NCI-H1105 treated with DMSO at 0.1 percent for 48 hours (cell line): ENCODE measurements around the gene HAGH.
"Not testable (repeated sequence)": the region's sequence is repeated elsewhere in the genome, so short reads cannot be mapped to it uniquely, and the experiment has no call there.

Experiments
- DNase-seq: peaks from one replicate; lab custom pipeline; 2025; lab: John Stamatoyannopoulos, UW

HAGH gene

DNA sequence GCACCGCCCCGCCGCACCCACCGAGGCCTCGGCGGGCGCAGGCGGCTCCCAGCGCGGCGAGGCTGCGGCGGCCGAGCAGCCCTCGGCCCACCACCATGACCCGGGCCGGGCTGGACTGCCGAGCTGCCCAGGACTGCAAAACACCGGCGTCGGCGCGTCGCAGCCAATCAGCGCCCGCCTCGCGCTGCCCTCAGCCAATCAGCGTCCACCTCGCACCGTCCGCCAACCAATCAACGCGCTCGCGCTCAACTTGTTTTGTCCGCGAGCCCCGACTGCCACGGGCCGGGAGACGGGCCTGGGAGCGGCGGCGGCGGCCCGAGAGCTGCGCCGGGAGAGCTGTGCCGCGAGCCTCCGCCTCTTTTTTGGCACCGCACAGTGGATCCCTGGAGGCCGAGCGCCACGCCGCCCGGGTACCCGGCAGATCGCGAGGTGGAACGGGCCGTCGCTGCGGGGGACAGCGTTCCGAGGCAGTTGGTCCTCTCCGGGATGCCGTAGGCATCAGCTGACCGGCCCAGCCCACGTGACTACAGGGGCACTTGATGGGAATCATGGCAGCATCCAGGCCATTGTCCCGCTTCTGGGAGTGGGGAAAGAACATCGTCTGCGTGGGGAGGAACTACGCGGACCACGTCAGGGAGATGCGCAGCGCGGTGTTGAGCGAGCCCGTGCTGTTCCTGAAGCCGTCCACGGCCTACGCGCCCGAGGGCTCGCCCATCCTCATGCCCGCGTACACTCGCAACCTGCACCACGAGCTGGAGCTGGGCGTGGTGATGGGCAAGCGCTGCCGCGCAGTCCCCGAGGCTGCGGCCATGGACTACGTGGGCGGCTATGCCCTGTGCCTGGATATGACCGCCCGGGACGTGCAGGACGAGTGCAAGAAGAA, at the start of gene HAGH, which contains the start of gene FAHD1:
TSS of gene HAGH (minus strand) at position 135 of the 883 bp plus-strand sequence. CDS start at position 97, 38 bp downstream.
TSS of gene FAHD1 (plus strand) at position 516 of the 883 bp plus-strand sequence. CDS start at position 549, 33 bp downstream.
- DNase-seq, result peak; percentile 73

DNA sequence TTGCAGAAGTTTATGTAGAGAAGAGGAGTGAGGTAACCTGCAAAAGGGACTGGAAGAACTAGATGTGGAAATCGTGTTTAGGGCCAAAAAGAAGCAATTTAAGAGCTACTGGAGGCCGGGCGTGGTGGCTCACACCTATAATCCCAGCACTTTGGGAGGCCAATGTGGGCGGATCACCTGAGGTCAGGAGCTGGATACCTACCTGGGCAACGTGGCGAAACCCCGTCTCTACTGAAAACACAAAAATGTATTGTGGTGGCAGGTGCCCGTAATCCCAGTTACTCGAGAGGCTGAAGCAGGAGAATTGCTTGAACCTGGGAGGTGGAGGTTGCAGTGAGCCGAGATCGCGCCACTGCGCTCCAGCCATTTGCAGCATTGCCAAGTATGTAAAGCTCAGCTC, 49.4 kb upstream of the HAGH start:
- not testable (repeated sequence) for DNase-seq

DNA sequence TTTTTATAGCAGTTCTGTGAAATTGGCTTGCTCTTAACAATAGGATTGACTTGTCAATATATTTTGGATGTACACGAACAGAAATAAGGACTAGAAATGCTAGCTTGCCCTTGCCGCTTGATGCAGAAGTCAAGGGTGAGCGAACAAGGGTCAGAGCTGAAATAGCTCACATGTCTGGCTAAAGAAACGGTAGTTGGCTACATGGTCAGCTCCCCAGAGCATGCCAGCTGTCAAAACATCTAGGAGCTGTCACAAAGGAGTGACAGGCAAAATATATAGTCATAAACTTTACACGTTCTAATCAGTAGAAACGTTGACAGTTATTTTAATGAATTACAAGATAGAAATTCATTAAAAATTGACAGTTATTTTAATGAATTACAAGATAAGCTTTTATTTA, 48.2 kb upstream of the HAGH start:
- DNase-seq, result no peak

DNA sequence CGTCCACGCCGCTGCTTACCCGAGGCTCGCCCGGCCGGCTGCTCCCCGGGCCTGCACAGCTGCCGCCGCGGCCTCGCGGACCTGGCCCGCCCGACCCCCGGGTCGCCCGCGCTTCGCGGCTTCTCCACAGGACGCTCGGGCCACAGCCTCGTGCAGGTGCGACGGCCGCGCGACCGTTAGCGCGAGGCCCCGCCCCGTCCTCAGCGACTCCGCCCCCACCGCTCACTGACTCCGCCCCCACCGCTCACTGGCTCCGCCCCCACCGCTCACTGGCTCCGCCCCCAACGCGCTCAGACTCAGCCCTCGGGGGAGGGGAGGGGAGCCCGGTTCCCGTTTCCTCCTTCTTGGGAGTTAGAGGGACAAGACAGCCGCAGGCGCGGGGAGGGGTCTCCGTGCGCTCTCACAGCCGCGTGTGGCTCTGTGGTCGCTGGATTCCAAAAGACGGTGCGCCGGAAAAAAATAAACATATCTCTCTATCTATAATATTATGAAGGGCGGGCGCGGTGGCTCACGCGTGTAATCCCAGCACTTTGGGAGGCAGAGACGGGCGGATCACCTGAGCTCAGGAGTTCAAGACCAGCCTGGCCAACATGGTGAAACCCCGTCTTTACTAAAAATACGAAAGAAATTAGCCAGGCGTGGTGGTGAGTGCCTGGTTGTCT, 45.5 kb upstream of the HAGH start, which contains the start of gene MEIOB:
TSS of gene MEIOB (minus strand) at position 191 of the 662 bp plus-strand sequence. CDS start 3,989 bp downstream, outside the sequence.
- DNase-seq, result no peak

DNA sequence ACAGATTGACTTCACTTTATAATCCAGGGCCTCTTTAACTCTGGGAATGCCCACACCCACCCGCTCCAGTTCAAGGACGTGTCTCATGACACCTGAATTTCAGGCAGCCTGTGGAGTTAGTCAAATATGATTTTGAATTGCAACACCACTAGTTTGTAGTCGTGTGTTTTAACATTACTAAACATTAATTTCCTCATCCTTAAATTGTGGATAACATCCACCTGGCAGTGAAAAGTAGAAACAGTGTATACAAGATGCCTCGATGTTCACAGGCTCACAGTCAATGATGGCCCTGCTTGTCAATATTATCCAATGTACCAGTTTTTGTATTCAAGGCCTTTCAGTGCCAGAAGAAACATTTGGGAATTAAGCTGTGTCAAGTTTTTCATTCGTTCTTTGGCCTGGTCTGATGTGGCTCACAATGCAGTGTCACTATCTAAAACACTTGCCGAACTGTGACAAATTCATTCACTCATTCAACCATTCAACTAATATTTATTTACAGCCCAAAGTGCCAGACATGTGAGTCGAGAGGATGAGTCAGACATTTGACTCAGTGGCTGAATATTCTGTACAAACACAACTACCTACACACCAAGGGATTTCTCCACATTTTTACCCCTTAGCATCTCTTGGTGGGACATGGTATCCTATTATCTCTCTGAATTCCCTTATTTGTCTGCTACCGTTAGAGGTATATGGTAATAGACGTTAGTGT, 43.9 kb upstream of the HAGH start:
- no peak for DNase-seq

DNA sequence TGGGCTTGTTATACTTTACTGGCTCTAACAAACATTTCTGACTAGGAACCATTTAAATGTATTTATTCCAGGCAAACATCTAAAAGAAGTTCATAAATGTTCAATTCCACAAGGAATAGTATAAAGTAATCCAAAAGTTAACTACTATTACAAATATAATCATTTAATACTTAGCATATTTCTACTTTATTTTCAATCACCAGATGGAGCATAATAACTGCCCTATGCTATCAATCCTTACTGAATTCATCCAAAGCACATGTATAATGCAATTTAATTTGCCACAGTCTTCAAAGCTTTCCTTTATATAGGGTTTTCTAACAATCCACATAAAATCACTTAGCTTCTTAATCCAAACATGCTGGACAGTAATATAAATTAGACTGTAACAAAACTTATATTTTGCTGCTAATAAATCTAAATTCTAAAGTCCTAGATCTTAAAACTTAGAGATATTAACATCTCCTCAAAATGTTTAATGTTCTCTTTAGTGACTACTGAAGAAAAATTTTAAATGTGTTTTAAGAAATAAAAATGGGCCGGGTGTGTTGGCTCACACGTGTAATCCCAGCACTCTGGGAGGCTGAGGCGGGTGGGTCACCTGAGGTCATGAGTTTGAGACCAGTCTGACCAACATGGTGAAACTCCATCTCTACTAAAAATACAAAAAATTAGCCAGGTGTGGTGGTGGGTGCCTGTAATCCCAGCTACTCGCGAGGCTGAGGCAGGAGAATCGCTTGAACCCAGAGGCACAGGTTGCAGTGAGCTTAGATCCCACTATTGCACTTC, 39.5 kb upstream of the HAGH start:
- DNase-seq, result no peak

DNA sequence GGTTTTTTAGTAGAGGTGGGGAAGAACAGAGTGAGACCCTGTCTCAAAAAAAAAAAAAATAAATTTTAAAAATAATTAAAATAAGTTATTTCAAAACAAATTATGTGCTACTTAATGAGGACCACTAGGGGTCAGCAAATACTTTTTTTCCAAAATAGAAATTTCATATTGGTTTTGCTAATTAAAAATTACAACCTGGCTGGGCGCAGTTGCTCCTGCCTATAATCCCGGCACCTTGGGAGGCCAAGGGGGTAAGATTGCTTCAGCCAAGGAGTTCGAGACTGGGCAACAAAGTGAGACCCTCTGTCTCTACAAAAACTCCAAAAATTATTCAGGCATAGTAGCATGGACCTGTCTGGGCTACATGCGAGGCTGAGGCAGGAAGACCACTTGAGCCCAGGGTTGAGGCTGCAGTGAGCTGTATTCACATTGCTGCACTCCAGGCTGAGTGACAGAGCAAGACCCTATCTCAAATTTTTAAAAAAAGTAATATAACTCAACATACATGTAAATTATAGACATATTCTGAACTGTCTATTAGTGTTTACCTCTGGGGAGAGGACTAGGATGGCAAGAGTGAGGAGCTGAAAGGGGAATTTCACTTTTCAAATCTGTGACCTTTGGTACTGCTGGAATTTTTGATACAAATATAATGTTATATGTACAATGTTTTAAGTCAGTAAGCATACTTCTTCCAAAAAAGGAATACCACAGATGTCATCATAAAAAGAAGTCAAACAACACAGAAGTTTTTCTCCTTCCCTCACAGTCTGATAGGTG, 37.2 kb upstream of the HAGH start:
- DNase-seq, result peak; percentile 17

DNA sequence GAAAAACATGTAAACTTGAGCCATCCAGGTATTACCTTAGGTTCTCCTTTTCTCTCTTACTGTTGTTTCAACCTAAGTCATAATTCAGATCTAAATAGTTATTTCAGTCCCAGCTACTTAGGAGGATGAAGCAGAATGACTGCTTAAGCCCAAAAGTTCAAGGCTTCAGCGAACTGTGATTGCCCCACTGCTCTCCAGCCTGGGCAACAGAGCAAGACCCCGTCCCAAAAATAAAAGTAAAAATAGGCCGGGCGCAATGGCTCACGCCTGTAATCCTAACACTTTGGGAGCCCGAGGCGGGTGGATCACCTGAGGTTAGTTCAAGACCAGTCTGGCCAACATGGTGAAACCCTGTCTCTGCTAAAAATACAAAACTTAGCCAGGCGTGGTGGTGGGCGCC, 35.8 kb upstream of the HAGH start:
- DNase-seq, result no peak

DNA sequence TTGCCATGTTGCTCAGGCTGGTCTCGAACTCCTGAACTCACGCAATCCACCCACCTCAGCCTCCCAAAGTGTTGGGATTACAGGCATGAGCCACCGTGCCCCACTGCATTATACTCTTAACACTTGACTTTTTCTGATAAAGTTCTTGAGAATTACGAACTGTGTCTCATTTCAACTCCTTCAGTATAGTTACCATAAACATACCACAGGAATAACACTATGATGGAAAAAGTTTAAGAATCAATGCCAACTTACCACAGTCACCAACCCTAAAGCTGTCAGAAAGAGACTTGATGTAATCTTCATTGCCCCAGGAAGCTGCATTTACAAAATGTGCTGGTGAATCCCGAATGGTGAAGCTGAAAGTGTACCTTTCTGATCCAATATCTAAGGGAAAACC, 35.1 kb upstream of the HAGH start:
- no peak for DNase-seq

DNA sequence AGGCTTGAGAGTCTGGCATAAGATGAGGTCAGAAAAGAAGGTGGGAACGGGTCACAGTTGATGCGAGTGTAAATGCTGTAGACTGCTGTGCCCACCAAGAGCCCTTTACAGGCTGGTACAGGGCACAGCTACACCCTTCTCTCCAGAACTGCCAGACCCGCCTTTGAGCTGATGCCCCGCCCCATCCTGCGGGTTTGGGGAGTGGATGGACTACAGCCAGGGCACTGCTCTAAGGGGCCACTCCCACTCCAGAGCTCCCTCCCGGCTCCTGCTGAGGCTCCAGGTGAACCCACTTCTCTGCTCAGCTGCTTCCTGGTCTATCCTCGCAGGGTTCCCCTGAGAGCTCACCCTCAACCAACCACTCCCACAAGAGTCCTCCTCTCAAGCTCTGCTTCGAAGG, 33.0 kb upstream of the HAGH start:
- no peak for DNase-seq

DNA sequence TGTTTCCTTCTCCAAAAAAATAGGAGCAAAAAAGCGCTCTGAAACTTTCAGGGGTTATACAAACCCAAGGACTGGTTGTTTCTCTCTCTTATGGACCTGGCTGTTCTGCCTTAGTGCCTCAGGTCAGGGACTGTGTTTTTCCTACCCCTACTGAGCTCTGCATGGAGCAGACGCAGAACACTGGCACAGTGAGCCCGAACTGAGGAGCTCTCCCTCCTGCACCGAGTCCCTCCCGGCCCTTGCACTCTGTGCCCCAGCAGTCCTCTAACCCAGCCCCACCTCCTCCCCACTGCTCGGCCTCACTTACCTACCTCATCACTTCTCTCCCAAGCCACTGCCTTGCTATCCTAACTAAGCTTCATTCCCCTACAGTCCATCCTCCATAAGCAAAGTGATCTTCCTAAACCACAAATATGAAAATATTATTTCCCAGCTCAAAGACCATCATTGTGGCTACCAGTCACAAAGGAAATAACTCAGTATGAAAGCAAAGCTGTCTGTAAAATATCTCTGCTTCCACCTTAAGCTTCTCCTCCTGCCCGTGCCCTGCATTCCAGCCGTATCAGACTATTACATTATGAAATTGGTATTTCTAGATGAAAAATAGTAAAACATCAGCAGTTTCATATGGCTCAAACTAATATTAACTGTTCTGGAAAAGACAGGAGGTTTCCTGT, 31.7 kb upstream of the HAGH start:
- DNase-seq, result no peak

DNA sequence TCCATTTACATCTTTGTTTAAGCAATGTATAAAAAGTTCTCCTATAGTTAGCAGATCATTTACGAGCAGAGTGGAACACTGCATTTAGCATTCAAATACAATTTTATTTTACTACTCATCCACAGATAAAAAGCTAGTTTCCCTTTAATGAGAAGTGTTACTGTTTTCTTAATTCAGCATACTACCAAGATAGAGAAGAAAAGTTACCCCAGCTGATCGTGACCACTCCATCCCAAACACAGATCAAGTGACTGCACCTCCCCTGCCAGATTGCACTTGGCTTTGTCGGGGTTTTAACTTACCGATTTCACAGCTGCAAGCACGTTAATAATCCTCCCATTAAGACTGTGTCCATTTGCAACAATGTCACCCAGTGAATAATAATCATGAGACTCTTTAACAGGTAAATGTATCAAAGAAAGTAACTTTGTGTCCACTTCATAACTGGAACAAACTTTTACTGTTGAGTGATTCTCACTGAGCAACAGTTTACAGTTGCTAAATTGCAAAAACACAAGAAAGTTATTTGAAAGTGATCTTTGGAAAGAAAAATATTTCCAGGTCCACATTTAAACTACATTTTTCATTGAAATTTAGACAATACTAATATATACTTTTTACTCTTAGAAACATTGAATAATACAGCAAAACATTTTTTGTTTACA, 30.9 kb upstream of the HAGH start:
- DNase-seq, result no peak

DNA sequence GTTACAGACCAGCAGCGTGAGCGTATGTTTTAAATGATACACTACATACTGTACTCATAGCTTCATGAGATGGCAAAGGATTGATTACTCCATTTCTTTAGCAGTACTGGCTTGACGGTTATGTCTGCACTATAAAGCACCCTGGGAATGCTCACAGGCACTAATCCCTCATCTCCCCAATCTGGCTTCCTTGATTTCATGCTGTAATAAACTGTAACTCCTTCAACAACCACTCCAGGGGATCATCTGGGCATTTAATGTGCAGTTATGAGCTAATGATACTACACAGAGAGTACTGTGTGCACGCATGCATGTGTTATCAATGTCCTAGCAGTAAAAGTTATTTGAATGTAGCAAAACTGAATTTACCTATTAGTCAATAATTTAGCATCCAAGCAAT, 25.2 kb upstream of the HAGH start:
- no peak for DNase-seq

DNA sequence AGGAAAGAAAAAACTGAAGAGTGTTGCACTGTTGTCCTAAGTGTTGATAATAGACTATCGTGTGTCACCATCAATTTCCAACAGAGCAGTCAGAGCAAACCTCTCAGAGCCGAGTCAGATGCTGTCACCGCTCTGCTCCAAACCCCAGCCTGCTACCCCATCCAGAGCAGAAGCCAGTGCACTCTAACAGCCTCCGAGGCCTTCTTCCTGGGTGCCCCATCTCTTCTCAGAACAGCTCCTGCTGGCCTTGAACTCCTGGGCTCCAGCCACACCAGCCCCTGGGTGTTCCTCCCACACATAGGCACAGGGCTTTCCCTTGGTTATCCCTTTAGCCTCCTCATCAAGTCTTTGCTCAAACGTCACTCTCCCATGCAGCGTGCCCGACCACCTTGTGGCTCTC, 24.4 kb upstream of the HAGH start:
- no peak for DNase-seq

DNA sequence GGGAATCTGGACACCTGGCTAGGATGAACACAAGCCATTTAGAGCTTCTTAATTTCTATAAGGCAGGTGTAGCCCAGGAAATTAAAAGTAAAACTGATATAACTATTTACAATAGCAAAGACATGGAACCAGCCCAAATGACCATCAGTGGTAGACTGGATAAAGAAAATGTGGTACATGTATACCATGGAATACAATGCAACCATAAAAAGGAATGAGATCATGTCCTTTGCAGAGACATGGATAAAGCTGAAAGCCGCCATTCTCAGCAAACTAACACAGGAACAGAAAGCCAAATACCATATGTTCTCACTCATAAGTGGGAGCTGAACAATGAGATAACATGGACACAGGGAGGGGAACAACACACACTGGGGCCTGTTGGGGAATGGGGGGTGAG, 19.8 kb upstream of the HAGH start:
- DNase-seq, result no peak

DNA sequence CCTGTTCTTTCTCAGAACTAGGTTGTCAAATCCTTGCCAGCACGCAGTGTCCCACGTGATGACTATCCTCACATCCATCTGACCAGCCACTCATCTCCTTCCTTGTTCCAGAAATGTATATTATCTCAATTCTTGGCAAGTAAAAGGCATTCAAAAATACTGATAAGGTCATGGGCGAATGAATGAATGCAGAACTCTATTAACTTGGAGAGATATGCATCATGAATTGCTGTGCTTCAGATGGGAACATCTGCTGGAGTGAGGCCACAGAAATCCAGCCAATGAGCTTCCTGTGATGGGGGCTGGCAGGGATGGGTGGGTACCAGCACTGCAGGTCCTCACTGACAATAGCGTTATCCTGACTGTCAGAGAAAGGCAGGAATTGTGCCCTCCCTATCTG, 19.4 kb upstream of the HAGH start:
- DNase-seq, result no peak

DNA sequence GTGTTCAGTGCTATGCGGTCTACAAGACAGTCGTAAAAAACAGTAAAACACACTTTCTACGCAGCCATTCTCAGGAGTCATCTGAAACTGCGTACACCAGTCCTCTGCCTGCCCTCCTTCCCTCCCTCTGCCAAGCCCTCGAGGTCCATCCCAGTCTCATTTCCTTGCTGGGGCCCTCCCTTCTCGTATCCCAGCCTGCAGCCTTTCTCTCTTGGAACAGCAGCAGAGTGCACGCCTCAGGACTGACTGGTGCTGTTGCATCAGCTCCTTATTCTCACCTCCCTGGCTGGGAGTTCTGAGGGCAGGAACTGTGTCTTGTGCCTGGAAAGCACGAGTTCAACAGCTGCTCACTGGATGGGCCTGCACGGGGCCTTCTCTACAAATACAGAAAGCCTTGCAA, 12.9 kb upstream of the HAGH start:
- no peak for DNase-seq

DNA sequence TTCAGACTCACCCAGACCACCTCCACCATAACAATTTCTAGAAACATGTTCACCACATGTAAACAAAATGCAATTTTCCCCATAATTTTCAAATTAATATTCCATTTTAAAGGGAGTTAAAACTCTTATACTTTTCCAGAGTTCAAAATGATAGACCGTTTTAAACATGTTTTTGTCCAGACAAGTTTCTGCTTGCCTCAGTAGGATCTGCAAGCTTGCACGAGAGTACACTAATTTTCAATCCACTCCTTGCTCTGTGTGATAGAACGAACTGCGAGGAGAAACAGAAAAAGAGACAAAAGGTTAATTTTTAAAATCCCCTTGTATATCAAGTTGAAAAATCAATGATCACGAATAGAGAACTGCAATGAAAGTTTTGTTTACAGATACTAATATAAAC, 7.5 kb upstream of the HAGH start:
- DNase-seq, result no peak

DNA sequence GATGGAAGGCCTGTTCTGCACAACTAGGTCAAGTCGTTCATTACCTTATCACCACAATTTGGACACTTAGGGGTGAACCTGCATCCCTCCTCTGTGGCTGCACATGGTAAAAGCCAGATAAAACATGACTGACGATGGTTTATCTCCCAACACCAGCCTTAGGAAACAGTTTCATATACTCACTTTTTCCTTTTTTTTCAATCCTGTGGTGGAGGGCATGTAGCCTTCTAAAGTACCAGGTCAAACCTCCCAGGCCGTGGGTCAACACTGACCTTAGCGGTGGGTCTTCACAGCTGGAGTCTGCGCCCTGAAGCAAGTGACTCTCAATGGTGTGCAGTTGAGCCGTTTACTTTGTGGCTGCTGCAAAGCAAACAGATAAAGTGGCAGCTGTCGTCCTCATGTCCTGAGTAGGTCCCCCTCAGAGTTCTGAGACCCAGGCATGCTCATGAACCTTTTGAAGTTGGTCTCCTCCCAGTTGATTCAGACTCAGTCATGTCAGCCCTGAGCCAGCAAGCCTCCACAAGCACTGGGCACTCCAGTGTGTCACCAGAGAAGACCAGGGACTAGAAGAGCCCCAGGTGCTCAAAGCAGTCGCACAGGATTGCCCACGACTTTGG, 6.3 kb upstream of the HAGH start:
- DNase-seq, result no peak
